Prostate gland (tissue), 2 donors: ENCODE results near the gene HRH2.

Source experiments
- CTCF ChIP-seq, 4 experiments: fragments of 200-600 bp in 2 of 4; fragments of 450-650 bp in 2 of 4; sonication (generic) in 2 of 4; IDR thresholded peaks; 1 replicate in 3 of 4; 2 replicates in 1 of 4; pipeline ENCODE4 v1.5.1; 2016 to 2019; ENCODE audit warnings: antibody characterized with exemption in 4 of 4, mild to moderate bottlenecking in 2 of 4, moderate library complexity in 2 of 4
- POLR2A ChIP-seq: fragments of 450-650 bp; IDR thresholded peaks from one replicate; pipeline ENCODE4 v1.6.1; 2016; ENCODE audit warnings: antibody characterized with exemption, mild to moderate bottlenecking
- POLR2AphosphoS5 ChIP-seq: sonication (generic); formaldehyde crosslinking; IDR thresholded peaks from one replicate; pipeline ENCODE4 v1.6.1; 2017; ENCODE audit warnings: antibody characterized with exemption

GRCh38 chr5:175610898-175611297 is 47.0 kb upstream of the HRH2 start:
- TF ChIP-seq CTCF (IDR thresholded peaks at IDR 0.05) (no peak), POLR2A (no peak), POLR2AphosphoS5 (no peak)
